PC-9 (cell line): ENCODE measurements around the gene ELP4.

ENCODE experiments used
- EZH2 ChIP-seq: fragments of 200-600 bp; sonication (generic); IDR thresholded peaks from 2 replicates; pipeline ENCODE4 v1.8.0; 2017; ENCODE audit warnings: antibody characterized with exemption, low read depth
- TF ChIP-seq, protein P1 (sequence below): fragments of 200-600 bp; sonication (generic); conservative IDR thresholded peaks from 2 replicates; pipeline ENCODE4 v1.6.1; 2017; ENCODE audit warnings: mixed run types, antibody characterized with exemption, mild to moderate bottlenecking, moderate library complexity

- TF ChIP-seq, protein P1, sequence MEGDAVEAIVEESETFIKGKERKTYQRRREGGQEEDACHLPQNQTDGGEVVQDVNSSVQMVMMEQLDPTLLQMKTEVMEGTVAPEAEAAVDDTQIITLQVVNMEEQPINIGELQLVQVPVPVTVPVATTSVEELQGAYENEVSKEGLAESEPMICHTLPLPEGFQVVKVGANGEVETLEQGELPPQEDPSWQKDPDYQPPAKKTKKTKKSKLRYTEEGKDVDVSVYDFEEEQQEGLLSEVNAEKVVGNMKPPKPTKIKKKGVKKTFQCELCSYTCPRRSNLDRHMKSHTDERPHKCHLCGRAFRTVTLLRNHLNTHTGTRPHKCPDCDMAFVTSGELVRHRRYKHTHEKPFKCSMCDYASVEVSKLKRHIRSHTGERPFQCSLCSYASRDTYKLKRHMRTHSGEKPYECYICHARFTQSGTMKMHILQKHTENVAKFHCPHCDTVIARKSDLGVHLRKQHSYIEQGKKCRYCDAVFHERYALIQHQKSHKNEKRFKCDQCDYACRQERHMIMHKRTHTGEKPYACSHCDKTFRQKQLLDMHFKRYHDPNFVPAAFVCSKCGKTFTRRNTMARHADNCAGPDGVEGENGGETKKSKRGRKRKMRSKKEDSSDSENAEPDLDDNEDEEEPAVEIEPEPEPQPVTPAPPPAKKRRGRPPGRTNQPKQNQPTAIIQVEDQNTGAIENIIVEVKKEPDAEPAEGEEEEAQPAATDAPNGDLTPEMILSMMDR, result no peak
- TF ChIP-seq EZH2, result no peak
Measured at GRCh38 chr11:31671681-31672080, 162.1 kb downstream of the ELP4 start.
